Mesenteric fat pad (tissue), 1 donor: ENCODE data around the gene A1BG. TPM values are rescaled to one million over a fixed set of nuclear protein-coding genes. Genes with fewer than 3 reads are reported as not detected.
"Not testable (repeated sequence)": the region's sequence is repeated elsewhere in the genome, so short reads cannot be mapped to it uniquely, and the experiment has no call there.

Source experiments
- DNase-seq: peaks from one replicate; pipeline ENCODE4 v3.0.0-alpha.2; 2020; ENCODE audit warnings: low spot score
- total RNA-seq: library from RNA; stranded (reverse); fragmentation: NEBNext Ultra II Directional; extraction: Animal tissue kit (Norgen Biotek cat#: 25700); gene quantifications from one replicate; pipeline ENCODE4 v1.2.1, GENCODE V29; 2021
- donor health status: DM: yes; HTN: yes; CAD: no.

The A1BG gene
- total RNA-seq, 1 donor from 2014 or later: 8.4 TPM

- peak; percentile 98 for DNase-seq
Observed at GRCh38 chr19:58386576-58387337, 33.5 kb upstream of the A1BG start, which contains the start of gene RPS5. Gene RPS5 (plus strand): TSS chr19:58387269. CDS start chr19:58388138, 869 bp downstream.

DNA sequence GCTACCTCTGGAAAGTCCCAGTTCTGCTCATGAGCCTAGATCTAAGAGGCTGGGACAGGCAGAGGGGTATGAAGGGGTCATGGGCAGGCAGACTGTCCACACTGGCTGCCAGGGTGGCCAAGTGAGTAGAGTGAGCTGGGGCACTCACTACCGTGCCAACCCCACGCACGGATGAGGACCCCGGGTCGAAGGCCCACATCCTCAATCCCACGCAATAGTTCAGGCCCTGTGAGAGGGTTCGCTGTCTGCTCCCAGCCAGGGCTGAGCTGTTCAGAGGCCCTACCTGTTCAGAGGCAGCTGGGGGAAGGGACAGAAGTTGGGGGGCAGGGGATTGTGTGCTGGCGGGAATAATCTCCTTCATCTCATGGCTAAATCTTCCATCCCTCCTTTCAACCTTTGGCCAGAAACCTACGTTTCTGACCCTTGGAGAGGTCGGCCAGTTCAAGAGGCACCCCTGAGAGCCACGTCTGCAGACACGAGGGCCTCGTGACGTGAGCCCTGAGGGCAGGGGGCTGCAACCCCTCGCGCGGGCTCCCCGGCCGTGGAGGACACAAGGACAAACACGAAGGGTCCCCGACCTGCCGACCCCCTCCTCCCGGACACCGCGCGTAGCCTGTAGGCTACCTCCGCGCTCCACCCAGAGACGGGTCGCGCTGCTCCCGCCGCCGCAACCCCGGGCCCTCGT, 32.7 kb upstream of the A1BG start:
- no peak for DNase-seq

- DNase-seq: no peak
Observed at GRCh38 chr19:58385313-58385890, 32.1 kb upstream of the A1BG start.

- DNase-seq: no peak
Observed at GRCh38 chr19:58382997-58383603, 29.8 kb upstream of the A1BG start.

- DNase-seq: no peak
Observed at GRCh38 chr19:58381460-58382212, 28.3 kb upstream of the A1BG start.

DNA sequence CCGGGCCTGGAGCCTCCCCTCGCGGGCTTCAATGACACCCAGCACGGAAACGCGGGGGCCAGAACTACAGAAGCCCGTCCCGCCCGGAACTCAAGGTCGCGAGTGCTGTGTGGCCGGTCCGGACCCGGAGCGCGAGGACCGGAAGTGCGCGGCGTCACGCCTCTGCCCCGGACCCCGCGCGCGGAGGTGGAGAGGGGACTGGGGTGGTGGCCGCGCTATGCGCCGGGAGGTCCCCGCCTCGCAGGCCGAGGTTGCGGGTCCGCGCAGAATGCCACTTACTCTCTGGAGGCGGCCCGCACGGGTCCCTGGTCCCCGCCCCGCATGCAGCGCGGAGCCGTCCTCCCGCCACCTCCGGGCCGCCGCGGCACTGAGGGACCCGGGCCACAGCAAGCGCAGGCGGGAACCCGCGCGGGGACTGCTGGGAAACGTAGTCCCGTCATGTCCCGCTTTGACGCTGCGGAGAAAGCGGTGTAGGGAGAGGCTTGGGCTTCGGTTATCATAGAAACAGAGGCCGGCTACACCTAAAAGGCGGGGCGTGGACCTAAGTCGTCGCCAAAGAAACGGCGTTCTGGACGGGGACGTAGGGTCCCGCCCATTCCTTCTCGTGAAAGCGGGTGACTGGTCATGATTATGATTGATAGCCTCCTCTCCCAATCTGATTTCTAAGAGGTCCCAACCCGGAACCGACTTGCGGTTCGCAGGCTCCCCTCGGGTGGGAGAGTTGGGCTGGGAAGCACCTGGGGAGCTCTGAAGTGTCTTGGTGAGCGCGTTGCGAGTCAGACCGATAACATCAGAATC, 27.6 kb upstream of the A1BG start, which contains the start of gene ZNF837:
TSS of gene ZNF837 (minus strand) at position 369 of the 798 bp plus-strand sequence. CDS start 11,698 bp downstream, outside the sequence.
- peak; percentile 98 for DNase-seq

- no peak for DNase-seq
Observed at GRCh38 chr19:58380037-58380661, 26.9 kb upstream of the A1BG start.

- DNase-seq: no peak
Observed at GRCh38 chr19:58379246-58379645, 26.0 kb upstream of the A1BG start.

- not testable (repeated sequence) for DNase-seq
Observed at GRCh38 chr19:58376724-58377123, 23.4 kb upstream of the A1BG start.

GRCh38 chr19:58374200-58374599, 20.9 kb upstream of the A1BG start:
- no peak for DNase-seq

GRCh38 chr19:58372311-58373133, 19.2 kb upstream of the A1BG start:
- DNase-seq: no peak

GRCh38 chr19:58368561-58369360, 15.5 kb upstream of the A1BG start:
- DNase-seq: no peak

GRCh38 chr19:58367698-58368454, 14.6 kb upstream of the A1BG start:
- DNase-seq: no peak

DNA sequence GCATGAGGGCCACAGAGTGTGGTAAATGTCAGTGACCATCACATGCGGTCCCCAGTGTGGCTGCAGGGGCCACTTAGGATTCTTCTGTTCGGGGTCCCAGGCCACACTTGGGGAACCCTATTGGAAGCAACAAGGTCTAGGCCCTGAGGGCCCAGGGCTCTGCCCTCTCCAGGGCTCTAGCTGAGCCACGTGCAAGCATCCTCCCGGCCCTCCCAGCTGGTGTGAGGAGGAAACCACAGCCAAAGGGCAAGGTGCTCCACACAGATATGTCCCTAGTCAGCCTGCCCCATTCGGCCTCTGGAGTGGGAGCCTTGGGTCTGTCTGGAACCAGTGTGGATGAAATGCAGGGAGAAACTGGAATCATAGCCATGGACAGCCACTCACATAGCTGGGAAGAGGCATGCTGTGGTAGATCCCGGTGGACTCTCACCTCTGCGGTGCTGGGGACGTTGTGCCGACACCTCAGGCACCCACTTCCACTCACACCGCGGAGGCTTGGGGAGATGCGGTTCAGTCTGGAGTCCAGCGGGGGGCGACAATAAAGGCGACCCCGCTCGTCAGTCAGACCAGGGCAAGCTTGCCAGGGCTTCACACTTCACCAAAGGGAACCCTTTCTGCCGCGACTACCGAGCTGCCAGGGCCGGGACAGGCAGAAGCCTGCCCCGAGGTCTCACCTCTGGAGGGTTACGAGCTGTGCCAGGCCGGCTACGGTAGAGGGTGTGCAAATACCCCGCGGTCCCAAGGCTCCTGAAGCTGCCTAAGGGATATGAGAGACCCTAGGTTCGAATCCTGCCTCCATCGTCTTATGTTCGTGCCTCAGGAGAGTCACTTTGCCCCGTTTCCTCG, 13.5 kb upstream of the A1BG start:
- no peak for DNase-seq

DNA sequence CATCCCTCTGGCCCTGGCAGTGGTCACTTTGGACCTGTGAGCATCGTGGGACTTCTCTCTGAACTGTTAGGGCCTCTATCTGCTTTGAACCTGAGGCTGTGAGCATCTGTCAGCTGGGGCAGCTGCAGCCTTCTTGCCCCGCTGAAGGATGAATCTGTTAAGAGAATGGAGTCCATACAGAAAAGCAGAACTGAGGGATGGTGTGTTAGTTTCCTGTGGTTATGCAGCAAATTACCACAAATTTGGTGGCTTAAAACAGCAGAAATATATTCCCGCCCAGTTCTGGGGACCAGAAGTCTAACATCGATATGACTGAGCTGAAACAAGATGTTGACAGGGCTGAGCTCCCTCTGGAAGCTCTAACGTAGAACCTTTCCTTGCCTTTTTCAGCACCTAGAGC, 10.9 kb upstream of the A1BG start:
- no peak for DNase-seq
